Neural cell (in vitro differentiated cells): ENCODE results near the gene IMPG2. TPM values are rescaled to one million over a fixed set of nuclear protein-coding genes. Genes with fewer than 3 reads are reported as not detected.

Source experiments
- H2AFZ ChIP-seq: fragments of 200-600, 300-800 bp; sonication (generic), shearing (Covaris generic); 2 replicates; pipeline ENCODE4 v1.6.0; 2014; ENCODE audit warnings: low read depth, mild to moderate bottlenecking, antibody characterized with exemption, low read length, moderate library complexity
- H3F3A ChIP-seq: fragments of 200-600 bp; shearing (Covaris generic); 2 replicates; pipeline ENCODE4 v1.6.1; 2016; ENCODE audit warnings: mild to moderate bottlenecking, moderate library complexity, mixed read lengths, antibody characterized with exemption, low read length; ENCODE audit not compliant: insufficient read depth, poor library complexity, severe bottlenecking
- H3K27ac ChIP-seq: fragments of 200-600, 300-800 bp; sonication (generic), shearing (Covaris generic); 2 replicates; pipeline ENCODE4 v1.5.1; 2014; ENCODE audit warnings: mild to moderate bottlenecking, low read length, moderate library complexity
- H3K27me3 ChIP-seq: fragments of 300-800, 200-600 bp; sonication (generic), shearing (Covaris generic); 2 replicates; pipeline ENCODE4 v1.6.0; 2014; ENCODE audit warnings: mild to moderate bottlenecking, low read depth, low read length, moderate library complexity; ENCODE audit not compliant: insufficient read depth
- H3K36me3 ChIP-seq: fragments of 300-800, 200-600 bp; sonication (generic), shearing (Covaris generic); 2 replicates; pipeline ENCODE4 v1.5.1; 2014; ENCODE audit warnings: mild to moderate bottlenecking, antibody characterized with exemption, low read length, moderate library complexity; ENCODE audit not compliant: insufficient read depth
- H3K4me2 ChIP-seq: fragments of 300-800, 200-600 bp; sonication (generic), shearing (Covaris generic); 2 replicates; pipeline ENCODE4 v1.6.0; 2014; ENCODE audit warnings: mild to moderate bottlenecking, low read length
- H3K4me3 ChIP-seq: fragments of 300-800, 200-600 bp; sonication (generic), shearing (Covaris generic); 2 replicates; pipeline ENCODE4 v1.5.1; 2014; ENCODE audit warnings: mild to moderate bottlenecking, low read length, moderate library complexity
- H3K79me2 ChIP-seq: fragments of 200-600 bp; shearing (Covaris generic); replicated peaks from 2 replicates; pipeline ENCODE4 v1.6.0; 2014; ENCODE audit warnings: mild to moderate bottlenecking, low read length, moderate library complexity; ENCODE audit not compliant: insufficient read depth
- H3K9ac ChIP-seq: fragments of 300-800, 200-600 bp; sonication (generic), shearing (Covaris generic); 2 replicates; pipeline ENCODE4 v1.6.1; 2016; ENCODE audit warnings: mild to moderate bottlenecking, low read length, mixed read lengths
- H3K9me2 ChIP-seq: fragments of 200-600 bp; shearing (Covaris generic); 2 replicates; pipeline ENCODE4 v1.6.1; 2016; ENCODE audit warnings: mild to moderate bottlenecking, low read length, mixed read lengths; ENCODE audit not compliant: insufficient read depth
- H3K9me3 ChIP-seq: fragments of 200-600, 300-800 bp; sonication (generic), shearing (Covaris generic); 2 replicates; pipeline ENCODE4 v1.6.1; 2016; ENCODE audit warnings: mild to moderate bottlenecking, mixed run types, low read length, moderate library complexity, mixed read lengths
- H4K20me1 ChIP-seq: fragments of 200-600 bp; shearing (Covaris generic); 2 replicates; pipeline ENCODE4 v1.6.1; 2016; ENCODE audit warnings: mild to moderate bottlenecking, mixed run types; ENCODE audit not compliant: insufficient read depth
- CTCF ChIP-seq: fragments of 450-650 bp; IDR thresholded peaks from 2 replicates; pipeline ENCODE4 v1.5.1; 2014; ENCODE audit warnings: antibody characterized with exemption, mild to moderate bottlenecking, moderate library complexity; ENCODE audit not compliant: poor library complexity, severe bottlenecking
- EP300 ChIP-seq: fragments of 450-650 bp; conservative IDR thresholded peaks from 2 replicates; pipeline ENCODE4 v1.6.1; 2014; ENCODE audit warnings: antibody characterized with exemption, mild to moderate bottlenecking, moderate library complexity; ENCODE audit not compliant: poor library complexity, severe bottlenecking
- EZH2 ChIP-seq: fragments of 200-600, 300-800 bp; shearing (Covaris generic), sonication (generic); IDR thresholded peaks from 2 replicates; pipeline ENCODE4 v1.6.1; 2014; ENCODE audit warnings: antibody characterized with exemption, low read length, borderline replicate concordance, mild to moderate bottlenecking; ENCODE audit not compliant: insufficient read depth, poor library complexity, severe bottlenecking
- MXI1 ChIP-seq: fragments of 450-650 bp; conservative IDR thresholded peaks from 2 replicates; pipeline ENCODE4 v1.6.1; 2014; ENCODE audit warnings: antibody characterized with exemption, mild to moderate bottlenecking; ENCODE audit not compliant: poor library complexity, severe bottlenecking
- POLR2AphosphoS5 ChIP-seq: IDR thresholded peaks from 2 replicates; pipeline ENCODE4 v1.6.1; 2012
- RAD21 ChIP-seq: fragments of 450-650 bp; conservative IDR thresholded peaks from 2 replicates; pipeline ENCODE4 v1.6.1; 2014; ENCODE audit warnings: antibody characterized with exemption, mild to moderate bottlenecking, moderate library complexity
- REST ChIP-seq: IDR thresholded peaks from 2 replicates; pipeline ENCODE4 v1.6.1; 2012; ENCODE audit warnings: borderline replicate concordance
- SMC3 ChIP-seq: fragments of 450-650 bp; conservative IDR thresholded peaks from 2 replicates; pipeline ENCODE4 v1.6.1; 2014; ENCODE audit warnings: antibody characterized with exemption, mild to moderate bottlenecking, moderate library complexity; ENCODE audit not compliant: poor library complexity
- TAF1 ChIP-seq: IDR thresholded peaks from 2 replicates; pipeline ENCODE4 v1.6.1; 2012; ENCODE audit warnings: low read depth
- polyA plus RNA-seq: library from polyadenylated mRNA; depleted of rRNA; stranded (reverse); fragments of >200 nt; gene quantifications from 2 replicates; pipeline ENCODE4 v1.2.3, GENCODE V29; 2014

Gene IMPG2
- polyA plus RNA-seq, 1 donor from 2014 or later = 6.3 TPM

GRCh38 chr3:101351829-101352228 is 31.5 kb upstream of the IMPG2 start:
- H3K9me3 ChIP-seq = no peaks in the 10 kb centered on the region
- no peak for TF ChIP-seq REST
- TF ChIP-seq TAF1 = no peak
- TF ChIP-seq EZH2 = no peak
- TF ChIP-seq MXI1 = no peak
- no peak for TF ChIP-seq RAD21
- no peak for TF ChIP-seq CTCF
- TF ChIP-seq EP300 = no peak
- TF ChIP-seq SMC3 = no peak
- no peak for TF ChIP-seq POLR2AphosphoS5
- H4K20me1 ChIP-seq = no peaks in the 10 kb centered on the region
- H2AFZ ChIP-seq = no peak overlapping the region
- no peak overlapping the region for H3K9ac ChIP-seq
- H3K27me3 ChIP-seq = no peaks in the 10 kb centered on the region
- H3K27ac ChIP-seq = no peak overlapping the region
- H3K79me2 ChIP-seq = no peaks in the 10 kb centered on the region
- H3K36me3 ChIP-seq = peaks cover 11% of the 10 kb centered on the region
- H3F3A ChIP-seq = no peaks in the 10 kb centered on the region
- no peak overlapping the region for H3K4me2 ChIP-seq
- no peaks in the 10 kb centered on the region for H3K9me2 ChIP-seq
- H3K4me3 ChIP-seq = no peak overlapping the region

GRCh38 chr3:101340591-101340990 is 20.2 kb upstream of the IMPG2 start:
- H3K4me3 ChIP-seq = no peak overlapping the region
- H3K9me2 ChIP-seq = no peaks in the 10 kb centered on the region
- no peaks in the 10 kb centered on the region for H3K27me3 ChIP-seq
- no peak overlapping the region for H3K4me2 ChIP-seq
- H4K20me1 ChIP-seq = no peaks in the 10 kb centered on the region
- no peak overlapping the region for H2AFZ ChIP-seq
- H3K9me3 ChIP-seq = no peaks in the 10 kb centered on the region
- H3K9ac ChIP-seq = no peak overlapping the region
- no peaks in the 10 kb centered on the region for H3K36me3 ChIP-seq
- H3F3A ChIP-seq = no peaks in the 10 kb centered on the region
- no peak for TF ChIP-seq REST
- TF ChIP-seq POLR2AphosphoS5 = no peak
- no peak for TF ChIP-seq RAD21
- no peak for TF ChIP-seq CTCF
- no peak for TF ChIP-seq MXI1
- TF ChIP-seq SMC3 = no peak
- TF ChIP-seq TAF1 = no peak
- TF ChIP-seq EZH2 = no peak
- no peak for TF ChIP-seq EP300
- H3K79me2 ChIP-seq = no peaks in the 10 kb centered on the region
- H3K27ac ChIP-seq = no peak overlapping the region
